T-helper 9 cell (primary cell): ENCODE data around the gene WDR72.
"Not testable (repeated sequence)": the region's sequence is repeated elsewhere in the genome, so short reads cannot be mapped to it uniquely, and the experiment has no call there.

Experiments used
- DNase-seq: peaks from one replicate; pipeline ENCODE4 v3.0.0-alpha.2; 2020

The WDR72 gene

DNA sequence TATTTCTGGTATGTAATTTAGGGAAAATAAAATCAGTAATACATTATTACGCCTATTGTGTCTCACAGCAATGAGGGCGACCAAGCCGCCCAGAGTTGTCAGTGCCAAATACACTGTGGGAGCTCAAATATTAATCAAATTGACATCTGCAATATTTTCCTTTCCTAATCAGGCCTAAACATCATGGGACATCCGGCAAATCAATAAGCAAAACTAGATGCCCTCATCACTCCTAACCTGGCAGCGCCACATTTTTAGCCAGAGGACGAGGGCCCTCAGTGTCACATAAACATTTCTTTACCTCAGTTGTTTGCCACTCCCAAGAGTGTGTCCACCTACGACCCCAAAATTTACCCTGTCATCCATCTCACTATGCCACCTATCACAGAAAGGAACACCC is 64.1 kb downstream of the WDR72 start:
- no peak for DNase-seq

DNA sequence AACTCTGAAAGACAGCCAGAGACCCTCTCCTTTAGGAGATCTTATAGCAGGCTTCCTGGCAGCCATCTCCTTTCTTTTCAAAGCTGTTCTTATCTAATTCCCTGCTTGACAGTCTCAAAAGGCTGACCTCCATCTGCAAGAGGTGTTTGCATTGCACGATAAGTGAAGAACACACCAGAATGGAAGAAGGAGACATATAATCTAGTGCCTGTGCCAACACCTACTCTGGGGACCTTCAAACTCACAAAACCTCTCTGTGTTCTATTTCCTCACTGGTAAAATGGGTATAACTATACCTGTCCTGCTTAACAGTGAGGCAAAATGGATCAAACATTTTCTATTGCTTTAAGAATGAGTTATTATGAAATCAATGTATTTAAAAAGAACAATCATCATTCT is 65.0 kb downstream of the WDR72 start:
- no peak for DNase-seq

DNA sequence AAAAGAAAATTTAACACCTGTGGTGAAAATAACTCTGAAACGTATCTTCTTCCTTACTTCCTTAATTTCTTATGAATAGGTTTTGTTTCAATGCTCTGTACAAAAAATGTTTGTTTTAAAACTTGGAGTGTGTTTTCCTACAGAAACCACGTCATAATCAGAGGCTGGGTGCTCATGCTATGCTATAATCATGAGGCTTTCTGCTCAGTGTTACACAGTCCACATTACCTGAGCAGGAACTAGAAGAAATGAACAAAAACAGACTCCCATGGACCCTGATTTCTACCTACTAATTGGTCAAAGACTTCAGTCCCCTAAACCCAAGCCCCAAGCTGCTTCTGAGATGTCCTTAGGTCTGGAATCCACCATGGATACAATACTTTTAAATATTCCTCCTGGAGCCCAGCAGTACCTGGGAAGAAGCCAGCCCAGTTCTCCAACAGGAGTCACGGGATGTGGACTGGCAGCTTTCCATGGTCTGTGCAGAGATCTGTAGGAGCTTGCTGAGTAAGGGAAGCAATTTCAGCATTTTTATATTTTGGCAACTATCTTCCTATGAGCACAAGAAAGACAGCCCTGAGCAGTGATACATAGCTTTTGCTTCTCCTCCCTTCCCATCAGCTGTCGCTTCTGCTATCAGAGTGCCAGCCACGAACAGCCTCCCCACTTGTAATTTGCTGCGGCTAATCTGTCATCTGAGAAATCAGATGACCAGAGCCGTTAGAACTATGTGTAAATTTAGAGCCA is 65.6 kb downstream of the WDR72 start:
- DNase-seq: no peak

DNA sequence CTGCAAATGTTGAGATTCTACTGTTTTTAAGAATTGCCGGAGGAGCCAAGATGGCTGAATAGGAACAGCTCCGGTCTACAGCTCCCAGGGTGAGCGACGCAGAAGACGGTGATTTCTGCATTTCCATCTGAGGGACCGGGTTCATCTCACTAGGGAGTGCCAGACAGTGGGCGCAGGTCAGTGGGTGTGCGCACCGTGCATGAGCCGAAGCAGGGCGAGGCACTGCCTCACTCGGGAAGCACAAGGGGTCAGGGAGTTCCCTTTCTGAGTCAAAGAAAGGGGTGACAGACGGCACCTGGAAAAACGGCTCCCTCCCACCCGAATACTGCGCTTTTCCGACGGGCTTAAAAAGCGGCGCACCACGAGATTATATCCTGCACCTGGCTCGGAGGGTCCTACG is 75.3 kb downstream of the WDR72 start:
- not testable (repeated sequence) for DNase-seq

DNA sequence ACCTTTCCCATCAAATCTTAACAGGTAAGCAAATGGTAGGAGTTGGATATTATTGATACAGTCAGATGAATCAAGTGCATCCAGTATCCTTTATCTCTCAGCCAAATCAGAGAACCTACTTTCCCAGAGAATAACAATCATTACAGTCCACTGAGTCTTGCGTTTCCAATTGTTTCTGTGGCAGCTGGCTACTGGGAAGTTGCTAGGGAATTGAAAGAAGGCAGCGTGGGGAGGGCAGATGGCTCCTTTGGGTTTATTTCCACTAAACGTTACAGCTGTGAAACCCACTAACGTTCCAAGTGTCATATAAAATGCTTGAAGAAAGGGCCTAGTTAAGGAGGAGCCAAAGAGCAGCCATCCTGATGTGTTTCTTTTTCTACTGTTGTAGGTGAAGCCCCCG is 78.4 kb downstream of the WDR72 start:
- no peak for DNase-seq

DNA sequence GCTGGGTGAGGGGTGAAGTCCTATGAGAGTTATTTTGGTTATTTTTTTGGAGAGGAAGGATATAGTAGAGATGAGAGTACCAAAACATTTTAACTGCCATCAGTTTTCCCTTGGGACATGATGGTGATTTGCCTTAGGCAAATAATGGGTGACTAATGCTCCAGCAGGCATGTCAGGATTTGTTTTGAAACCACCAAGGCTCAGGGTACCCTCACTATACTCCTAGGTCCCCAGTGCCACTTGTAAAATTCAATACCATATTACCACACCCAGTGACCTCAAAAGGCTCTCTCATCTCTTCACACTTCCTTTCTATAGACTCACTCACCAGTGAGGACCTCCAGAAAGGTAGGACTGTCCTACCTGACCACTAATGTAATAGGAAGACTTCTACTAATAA is 83.6 kb downstream of the WDR72 start:
- no peak for DNase-seq

DNA sequence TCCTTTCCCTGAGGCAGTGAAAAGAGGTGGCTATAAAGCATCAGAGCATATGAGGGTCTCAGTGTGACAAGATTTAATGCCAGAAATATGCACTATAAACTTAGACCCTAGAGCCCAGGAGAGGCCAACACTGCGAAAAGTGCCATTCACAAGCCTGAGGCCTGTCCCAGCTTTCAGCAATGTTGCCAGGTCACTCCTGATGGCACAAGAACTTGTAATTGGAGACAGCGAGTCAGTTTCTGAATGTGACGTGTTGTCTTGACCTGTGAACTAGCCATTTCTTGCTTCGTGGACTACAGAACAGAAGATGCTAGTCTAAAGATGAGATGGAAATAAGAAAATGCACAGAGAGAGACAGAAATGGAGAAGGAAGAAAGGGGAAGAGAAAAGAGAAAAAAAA is 87.9 kb downstream of the WDR72 start:
- no peak for DNase-seq

DNA sequence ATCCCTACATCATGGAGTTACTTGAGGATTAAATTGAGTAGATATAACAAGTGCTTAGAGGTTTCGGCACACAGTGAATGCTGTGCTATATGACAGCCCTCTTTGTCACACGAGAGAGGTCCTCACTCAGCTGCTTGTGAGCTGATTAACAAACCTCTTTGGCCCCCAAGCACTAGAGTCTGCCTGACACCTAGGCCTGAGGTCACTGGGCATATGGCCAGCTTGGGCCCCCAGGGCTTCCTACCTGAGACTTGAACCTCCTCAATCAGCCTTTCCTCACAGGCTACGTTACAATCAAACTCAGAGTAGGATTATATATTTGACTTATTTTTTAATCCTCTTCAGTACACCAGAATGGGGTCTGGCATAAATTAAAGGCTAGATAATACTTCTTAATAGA is 88.8 kb downstream of the WDR72 start:
- DNase-seq: no peak

DNA sequence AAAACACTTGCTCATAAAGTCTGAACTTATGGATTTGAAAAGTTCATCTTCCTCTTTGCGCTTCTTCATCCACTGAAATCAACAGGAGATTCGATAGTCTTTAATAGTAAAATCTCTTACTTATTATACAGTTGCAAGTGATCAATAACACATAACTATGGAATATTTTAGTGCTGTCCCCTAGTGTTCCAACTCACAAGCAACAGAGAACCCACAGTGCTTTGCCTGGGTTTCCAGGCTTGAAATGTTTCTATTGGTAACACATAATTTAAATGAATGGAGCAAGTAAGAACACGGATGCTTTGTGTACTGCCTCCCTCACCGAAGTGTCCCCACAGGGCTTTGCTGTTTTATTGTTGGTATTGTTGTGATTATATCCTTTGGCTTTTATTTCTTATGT is 93.5 kb downstream of the WDR72 start:
- no peak for DNase-seq

DNA sequence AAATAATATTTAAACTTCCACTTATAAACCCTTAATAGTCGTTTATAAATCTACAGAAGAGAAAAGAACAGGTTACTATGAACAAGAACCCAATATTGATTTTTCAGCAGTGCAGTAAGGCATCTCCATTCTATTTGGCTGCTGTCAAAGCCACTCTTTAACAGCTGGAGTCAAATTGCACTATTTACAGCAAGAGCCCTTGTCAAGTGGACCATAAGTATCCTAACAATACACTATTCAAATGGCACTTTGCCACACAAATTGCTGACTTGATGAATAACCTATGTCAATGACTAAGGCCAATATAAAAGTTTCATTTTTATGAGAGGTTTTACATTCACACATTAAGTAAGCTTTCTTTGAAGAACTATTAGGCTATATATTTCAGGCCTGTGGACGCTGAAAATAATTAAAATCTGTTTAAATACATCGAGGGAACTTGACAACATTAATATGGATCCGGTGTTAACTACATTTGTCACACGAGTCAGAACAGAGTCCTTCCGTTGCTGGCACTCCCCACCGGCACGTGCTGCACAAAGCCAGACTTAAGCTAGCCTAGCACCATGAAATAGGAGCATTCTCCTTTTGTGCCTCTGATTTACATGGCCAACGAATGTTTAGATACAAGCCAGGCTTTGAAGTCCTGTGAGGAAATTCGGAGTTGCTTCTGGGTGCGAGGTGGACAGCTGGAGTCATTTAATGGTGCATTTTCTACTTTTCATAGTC is 100.5 kb downstream of the WDR72 start:
- no peak for DNase-seq

DNA sequence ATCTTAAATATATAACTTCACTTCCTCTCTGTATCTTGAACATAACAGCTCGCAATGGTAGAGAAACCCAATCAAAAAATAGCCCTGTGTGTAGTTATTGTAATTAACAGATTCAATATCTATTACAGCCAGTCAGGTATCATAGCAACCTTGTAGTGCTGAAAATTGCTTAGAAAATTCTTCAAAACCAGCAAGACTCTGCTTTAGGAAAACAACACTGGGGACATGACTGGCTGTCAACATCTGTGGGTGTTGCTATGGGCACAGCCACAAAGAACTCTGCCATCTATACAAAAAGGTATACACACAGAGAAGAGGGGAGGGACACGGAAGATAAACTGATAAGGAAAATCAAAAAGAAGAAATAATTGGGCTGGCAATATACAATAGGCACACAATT is 101.2 kb downstream of the WDR72 start:
- no peak for DNase-seq

DNA sequence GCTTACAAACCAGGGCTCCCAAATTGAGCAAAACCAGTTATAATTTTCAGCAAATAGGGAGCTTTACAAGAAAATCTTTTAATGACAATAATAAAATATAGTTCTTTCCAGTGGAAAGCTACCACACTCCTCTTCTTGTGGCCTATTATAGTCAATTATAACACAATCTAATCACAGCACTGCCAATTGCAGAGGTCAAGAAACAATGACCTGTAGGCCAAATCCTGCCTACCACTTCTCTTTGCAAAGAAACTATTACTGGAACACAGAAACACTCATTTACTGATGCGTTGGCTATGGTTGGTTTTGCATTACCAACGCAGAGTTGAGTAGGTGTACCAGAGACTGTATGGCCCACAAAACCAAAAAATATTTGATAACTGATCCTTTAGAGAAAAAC is 110.5 kb downstream of the WDR72 start:
- DNase-seq: no peak

DNA sequence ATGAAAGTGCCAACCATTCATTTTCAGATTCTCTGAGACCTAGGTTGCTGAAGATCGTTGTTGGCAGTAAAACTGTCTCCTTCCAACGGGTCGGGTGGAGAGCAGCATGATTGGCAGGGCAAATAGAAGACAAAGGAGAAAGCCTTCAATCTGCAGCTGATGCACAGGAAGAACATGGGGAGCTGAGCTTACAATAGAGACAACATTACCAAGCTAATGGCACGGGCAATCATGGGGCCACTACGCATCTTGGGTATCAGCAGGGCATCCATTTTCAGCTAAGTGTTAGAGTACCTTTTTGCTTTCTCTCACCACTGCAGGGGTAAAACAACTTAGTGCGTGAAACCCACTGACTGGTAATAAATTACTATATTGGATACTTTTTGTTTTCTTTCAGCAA is 114.8 kb downstream of the WDR72 start:
- DNase-seq: no peak

DNA sequence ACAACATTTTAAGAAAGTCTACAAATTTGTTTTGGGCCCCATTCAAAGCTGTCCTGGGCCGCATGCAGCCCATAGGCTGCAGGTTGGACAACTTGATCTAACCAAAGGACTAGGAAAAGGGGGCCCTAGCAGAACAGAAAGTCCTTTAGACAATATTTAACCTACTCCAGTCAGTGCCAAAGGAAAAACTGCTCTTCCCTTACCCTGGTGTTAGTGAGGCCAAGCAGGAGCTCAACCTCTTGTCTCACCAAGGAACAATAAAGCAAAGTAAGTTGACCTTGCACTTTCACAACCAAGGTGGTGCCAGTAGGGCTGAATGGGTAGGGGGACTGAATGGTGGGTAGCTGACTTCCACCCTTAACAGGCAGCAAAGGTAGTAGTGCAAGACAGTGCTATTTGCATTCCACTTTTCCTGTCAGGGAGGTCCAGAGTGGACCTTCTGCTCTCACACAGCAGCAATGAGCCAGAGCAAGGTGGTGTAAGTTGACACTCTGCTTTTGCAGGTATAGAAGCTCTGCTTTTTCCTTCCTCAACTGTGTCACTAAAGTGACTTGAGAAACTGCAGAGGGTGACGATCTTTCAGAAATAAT is 124.9 kb downstream of the WDR72 start:
- DNase-seq: no peak

DNA sequence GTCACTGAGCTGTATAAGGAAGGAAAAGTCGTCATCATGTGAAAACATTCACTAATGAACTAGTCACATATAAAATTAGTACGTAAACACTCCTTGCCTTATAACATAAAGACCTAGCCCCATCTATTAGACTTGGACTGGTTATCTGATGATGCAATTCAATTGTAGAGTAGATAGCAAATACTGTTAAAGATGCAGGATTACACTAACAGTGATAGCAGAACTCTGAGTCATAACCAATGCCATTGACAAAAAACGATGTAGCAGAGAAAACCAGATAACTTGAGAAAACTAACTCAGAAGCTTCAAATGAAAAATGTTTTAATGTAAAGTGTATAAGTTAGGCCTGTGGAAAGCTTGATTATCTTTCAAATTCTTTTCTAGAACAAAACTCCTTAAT is 132.2 kb downstream of the WDR72 start:
- no peak for DNase-seq

DNA sequence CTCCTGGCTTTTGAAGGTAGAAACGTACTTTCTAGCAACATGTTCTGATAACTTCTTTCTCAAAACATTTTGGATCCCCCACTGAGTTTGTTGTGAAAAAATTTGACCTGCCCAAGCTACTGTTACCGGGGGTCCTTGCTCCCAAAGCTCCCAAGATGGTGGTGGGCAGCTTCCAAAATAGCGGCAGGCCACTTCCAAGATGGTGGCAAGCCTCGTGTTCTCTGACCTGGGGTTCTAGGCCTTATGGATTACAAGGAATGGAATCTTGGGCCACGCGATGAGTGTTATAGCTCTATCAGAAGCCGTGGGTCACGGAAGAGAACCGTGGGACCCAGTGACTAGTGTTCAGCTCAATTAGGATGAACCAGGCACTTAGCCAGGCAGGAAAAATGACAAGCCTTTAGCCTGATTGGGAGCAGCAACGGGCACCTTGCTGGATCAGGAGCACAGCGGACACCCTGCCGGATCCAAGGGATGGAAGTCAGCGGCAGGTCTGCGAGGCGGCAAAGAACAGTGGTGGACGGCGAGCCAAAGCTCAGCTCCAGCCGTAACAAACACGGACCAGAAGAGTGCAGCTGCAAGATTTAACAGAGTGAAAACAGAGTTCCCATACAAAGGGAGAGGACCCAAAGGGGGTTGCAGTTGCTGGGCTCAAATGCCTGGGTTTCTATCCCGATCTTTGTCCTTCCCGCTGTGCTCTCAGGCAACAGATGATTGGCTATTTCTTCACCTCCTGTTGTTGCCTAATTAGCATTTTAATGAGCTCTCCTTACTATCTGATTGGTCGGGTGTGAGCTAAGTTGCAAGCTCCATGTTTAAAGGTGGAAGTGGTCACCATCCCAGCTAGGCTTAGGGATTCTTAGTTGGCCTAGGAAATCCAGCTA is 133.3 kb downstream of the WDR72 start:
- no peak for DNase-seq

DNA sequence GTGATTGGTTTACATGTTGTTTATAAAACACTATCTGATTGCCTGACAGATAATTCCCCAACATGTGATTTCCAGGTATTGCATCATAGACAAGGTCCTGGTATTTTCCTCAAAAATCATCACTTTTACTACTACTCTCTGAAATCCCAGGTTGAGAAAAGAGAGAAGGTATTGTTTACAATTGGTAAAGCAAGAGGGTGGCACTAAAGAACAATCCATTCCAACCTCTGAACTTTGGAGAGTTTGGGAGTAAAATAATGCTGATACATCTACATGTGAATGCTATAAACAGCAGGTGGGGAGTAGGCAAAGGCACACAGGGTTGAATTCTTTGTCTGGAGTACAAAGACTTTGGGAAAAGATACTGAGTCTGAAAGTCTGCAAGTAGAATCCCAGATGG is 134.2 kb downstream of the WDR72 start:
- DNase-seq: no peak

DNA sequence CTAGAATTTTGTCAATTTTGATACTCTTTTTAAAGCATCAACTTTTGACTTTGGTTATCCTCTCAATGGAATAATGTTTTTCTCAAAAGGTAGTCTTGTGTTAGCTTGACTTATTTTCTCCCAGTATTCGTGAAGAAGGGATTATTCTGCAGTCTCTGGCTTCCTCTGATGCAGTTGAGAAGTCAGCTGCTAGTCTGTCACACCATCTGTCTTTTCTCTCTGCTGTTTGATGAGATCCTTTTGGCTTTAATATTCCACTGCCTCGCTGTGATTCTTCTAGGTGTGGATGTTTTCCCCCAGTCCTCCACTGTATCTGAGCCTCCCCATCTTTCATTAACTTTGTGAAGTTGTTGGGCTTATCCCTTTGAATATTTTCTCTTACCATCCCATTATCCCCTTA is 141.0 kb downstream of the WDR72 start:
- no peak for DNase-seq

DNA sequence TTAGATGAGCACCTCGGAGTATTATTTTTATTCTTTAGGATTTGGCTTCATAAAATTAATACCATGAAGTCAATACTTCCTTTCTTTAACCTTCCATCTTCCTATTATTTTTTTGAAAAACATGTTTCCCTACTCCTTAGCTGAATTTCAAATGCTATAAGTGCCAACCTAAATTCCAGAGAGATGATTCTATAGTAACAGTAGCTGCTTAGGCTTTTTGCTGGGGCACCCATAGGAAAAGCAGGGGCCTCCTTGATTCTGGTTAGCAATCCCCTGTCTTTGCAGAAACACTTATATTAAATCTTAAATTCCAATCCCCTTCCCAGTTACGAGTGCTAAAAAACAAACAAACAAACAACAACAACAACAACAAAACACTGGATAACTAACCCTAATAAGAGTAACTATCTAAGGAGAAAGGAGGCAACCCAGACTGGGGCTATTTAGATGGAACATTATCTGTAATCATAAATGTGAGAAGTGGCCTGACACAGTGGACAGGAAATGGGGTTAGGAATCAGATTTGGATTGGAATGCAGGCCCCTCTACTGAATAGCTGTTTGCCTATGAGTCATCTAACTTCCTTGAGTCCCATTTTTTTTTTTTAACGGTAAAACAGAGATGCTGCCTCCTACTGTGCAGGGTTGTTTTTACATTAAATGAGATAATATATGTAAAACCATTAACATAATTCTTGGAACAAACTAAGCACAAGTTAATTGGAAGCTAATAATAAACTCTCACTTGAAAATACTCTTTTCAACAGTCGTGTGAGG is 148.1 kb downstream of the WDR72 start:
- no peak for DNase-seq

DNA sequence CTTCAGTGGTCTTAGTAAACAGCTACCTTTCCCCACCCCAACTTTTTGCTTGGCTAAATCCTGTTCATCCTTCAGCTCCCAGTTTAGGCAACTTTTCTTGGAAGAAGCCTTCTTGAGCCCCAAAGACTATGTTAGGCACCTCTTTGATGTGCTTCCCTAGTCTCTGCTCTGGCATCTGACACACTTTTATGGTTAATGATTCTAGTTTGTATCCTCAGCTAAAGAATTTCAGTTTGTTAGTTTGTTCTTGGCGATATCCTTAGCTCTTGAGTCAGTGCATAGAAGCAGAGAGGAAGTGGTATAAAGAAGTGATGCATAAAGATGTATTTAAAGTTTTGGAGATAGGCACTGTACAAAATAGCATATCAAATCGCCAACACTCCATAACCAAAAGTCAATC is 168.4 kb downstream of the WDR72 start:
- DNase-seq: no peak

DNA sequence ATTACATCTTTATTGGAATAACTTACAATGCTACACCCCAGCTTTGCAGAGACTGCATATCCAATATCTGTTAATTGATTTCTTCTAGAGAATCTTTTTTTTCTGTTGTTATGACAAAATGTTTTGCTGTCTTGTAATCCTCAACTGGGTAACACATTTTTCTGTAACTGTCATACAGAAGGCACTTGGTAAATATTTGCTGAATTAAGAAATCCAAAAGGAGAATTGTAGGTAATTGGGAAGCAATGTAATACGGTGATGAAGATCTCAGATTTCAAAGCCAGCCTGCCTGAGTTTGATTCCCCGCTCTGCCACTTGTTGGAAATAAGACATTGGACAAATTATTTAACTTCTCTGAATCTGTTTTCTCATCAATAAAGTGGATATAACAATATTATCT is 169.1 kb downstream of the WDR72 start:
- no peak for DNase-seq

DNA sequence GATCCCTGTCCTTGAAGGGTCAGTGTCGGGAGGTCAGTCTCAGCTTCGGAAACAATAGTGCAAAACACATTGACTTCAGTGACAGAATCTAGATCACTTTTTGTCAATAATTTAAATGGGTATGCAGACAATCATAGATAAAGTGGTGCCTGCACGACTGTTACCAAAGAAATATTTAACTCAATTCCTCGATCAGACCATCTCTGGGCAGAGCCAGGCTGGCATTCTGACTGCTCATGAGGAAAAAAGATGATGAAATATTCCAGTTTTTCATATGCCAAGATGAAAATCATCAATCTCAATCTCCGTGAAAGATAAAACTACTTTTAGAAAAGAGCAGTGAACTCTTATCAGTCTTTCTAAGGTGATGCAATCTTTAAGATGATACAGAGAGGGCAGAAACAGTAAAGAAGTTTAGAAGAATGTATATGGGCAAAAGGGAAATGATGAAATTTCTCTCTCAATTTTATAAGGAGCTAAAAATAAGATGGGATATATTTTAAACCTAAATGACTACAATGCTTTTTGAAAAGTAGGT is 169.9 kb downstream of the WDR72 start:
- DNase-seq: no peak
